Measurements from ENCODE around the gene CALB2.

GRCh38 chr16:71376465-71377157 lies 18.1 kb downstream of the CALB2 start:
- TF ChIP-seq CTCF (IDR thresholded peaks at IDR 0.05) (no peak), POLR2A (IDR thresholded peaks at IDR 0.05) (no peak)

Measured in right lobe of liver (tissue), 4 donors.